Fibroblast of the aortic adventitia (primary cell): Measurements from ENCODE around the gene GTF2H4. TPM values are rescaled to one million over a fixed set of nuclear protein-coding genes. Genes with fewer than 3 reads are reported as not detected.
A peak's percentile ranks its signal among the peaks of the same experiment; 100 is the strongest.
"Not testable (repeated sequence)": the region's sequence is repeated elsewhere in the genome, so short reads cannot be mapped to it uniquely, and the experiment has no call there.

ENCODE experiments used
- DNase-seq: peaks from one replicate; pipeline ENCODE4 v3.0.0-alpha.2; 2010; ENCODE audit warnings: low read depth
- H3K4me3 ChIP-seq: 2 replicates; pipeline ENCODE4 v1.5.1; 2011; ENCODE audit warnings: low read depth, mild to moderate bottlenecking, control low read depth, low read length, moderate library complexity
- CTCF ChIP-seq: IDR thresholded peaks from 2 replicates; pipeline ENCODE4 v1.5.1; 2011; ENCODE audit warnings: mild to moderate bottlenecking, low read length, control low read depth, inconsistent platforms; ENCODE audit not compliant: insufficient read depth
- total RNA-seq: library from RNA; depleted of rRNA; stranded (reverse); fragments of >200 nt; gene quantifications from 2 replicates; pipeline ENCODE4 v1.2.3, GENCODE V29; 2012; ENCODE audit warnings: low replicate concordance

Gene GTF2H4
- total RNA-seq, 1 donor, result 12.7 TPM

- no peak for TF ChIP-seq CTCF
- no peak for DNase-seq
- H3K4me3 ChIP-seq, result no peak overlapping the region
Measured at GRCh38 chr6:30871592-30872183, 36.3 kb upstream of the GTF2H4 start.

GRCh38 chr6:30873137-30873640, 34.8 kb upstream of the GTF2H4 start:
- DNase-seq, result no peak
- no peak overlapping the region for H3K4me3 ChIP-seq
- no peak for TF ChIP-seq CTCF

DNA sequence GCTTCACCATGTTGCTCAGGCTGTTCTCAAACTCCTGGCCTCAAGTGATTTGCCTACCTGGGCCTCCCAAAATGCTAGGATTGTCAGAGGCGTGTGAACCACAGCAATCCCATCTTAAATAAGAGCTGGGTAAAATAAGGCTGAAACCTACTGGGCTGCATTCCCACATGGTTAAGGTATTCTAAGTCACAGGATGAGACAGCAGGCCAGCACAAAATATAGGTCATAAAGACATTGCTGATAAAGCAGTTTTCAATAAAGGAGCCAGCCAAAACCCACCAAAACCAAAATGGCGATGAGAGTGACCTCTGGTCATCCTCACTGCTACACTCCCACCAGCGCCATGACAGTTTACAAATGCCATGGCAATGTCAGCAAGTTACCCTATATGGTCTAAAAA, 34.2 kb upstream of the GTF2H4 start:
- not testable (repeated sequence) for H3K4me3 ChIP-seq, DNase-seq

- no peak overlapping the region for H3K4me3 ChIP-seq
- no peak for DNase-seq
- no peak for TF ChIP-seq CTCF
Measured at GRCh38 chr6:30875244-30876038, 32.6 kb upstream of the GTF2H4 start.

DNA sequence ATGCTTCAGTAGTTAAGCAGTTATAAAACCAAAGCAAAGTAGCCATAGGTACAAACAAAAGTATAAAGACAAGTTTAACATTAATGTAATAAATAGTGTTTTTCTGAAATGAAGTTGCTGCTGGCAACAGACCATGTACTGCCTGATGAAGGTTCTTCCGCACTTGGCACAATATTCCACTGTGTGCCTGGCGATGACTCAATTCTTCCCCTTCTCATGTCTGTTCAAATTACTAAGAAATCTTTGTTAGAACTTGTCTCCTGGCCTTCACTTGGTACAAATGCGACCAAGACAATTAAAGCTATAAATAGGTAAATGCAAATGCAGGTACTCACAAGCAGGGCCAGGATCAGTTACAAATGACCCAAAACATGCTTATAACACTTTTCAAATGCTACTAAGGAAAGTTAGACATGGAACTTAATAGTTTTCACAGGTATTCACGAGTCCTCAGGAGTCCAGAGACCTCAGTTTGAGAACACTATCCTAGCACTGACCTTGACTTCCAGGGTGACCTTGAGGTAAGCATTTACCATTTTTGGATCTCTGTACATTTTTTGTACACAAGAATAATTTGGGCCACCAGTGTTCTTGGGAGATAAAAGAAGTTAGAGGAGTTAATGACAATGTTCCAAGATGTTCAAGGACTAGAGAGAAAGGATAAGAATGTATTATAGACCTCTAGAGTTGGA, 31.8 kb upstream of the GTF2H4 start:
- no peak overlapping the region for H3K4me3 ChIP-seq
- peak; percentile 77 for DNase-seq
- TF ChIP-seq CTCF, result no peak

DNA sequence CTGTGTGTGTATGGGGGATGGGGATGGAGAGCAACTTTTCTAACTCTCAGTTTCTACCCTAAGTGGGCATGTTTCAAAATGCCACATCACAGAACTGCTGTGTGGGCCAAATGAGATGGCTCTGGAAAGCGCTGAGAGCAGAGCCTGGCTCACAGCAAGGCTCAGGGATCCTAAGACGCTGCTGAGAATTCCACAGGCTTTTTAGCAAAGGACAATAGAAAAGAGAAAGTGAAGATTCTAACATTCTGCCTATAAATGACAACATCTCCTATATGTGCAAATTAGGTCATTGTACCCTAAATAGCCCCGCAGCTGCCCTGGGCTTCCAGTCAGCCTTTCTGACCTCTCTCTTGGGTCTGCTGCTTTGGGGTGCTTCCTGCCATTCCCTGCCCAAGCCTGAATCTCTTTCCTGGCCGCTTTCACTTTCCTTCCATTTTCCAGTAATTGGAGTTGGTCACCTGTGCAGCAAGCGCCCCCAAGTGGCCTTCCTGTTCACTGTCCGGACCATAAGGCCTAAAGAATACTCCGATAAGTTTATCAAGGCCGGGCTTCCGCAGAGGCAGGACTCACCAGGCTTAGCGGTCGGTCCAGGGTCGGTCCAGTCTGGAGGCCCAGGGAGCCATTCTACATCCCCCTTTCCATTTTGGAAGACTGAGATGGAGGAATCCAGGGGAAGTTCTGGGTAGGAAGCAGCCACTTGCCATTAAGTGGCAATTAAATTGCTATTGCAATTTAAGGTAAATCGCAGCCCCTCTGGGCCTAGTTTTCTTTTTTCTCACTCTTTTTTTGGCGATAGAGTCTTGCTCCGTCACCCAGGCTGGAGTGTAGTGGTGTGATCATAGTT, 30.4 kb upstream of the GTF2H4 start:
- TF ChIP-seq CTCF, result peak; percentile 88
- peak overlapping the region; percentile 49 for H3K4me3 ChIP-seq
- DNase-seq, result peak; percentile 94
